ENCODE measurements around the gene HIP1R. TPM values are rescaled to one million over a fixed set of nuclear protein-coding genes. Genes with fewer than 3 reads are reported as not detected.

HIP1R gene
- total and polyA plus RNA-seq, 2 of the 13 experiments (the other 11 are each of a cell fraction or from before 2014, with no cell fraction given) = 18.4 to 25.5 TPM

- no peak for TF ChIP-seq TAF1 (CRISPR knock-in tag; IDR thresholded peaks at IDR 0.05)
- TF ChIP-seq AGO2 (optimal IDR thresholded peaks at IDR 0.05; ENCODE audit: low read depth, low read length) = peak; percentile 57
- TF ChIP-seq ZSCAN5A (CRISPR knock-in tag; IDR thresholded peaks at IDR 0.05; ENCODE audit: borderline replicate concordance) = no peak
- no peak for TF ChIP-seq CEBPZ (IDR thresholded peaks at IDR 0.05; ENCODE audit: low read length)
- TF ChIP-seq ELF1 (CRISPR knock-in tag; IDR thresholded peaks at IDR 0.05) = no peak
- TF ChIP-seq ZNF205 (CRISPR knock-in tag; IDR thresholded peaks at IDR 0.05) = no peak
- no peak for TF ChIP-seq FOXA1 (IDR thresholded peaks at IDR 0.05)
- peak; percentile 66 for TF ChIP-seq FOXA1 (CRISPR knock-in tag; IDR thresholded peaks at IDR 0.05)
- TF ChIP-seq ZNF256 (CRISPR knock-in tag; conservative IDR thresholded peaks at IDR 0.05) = no peak
- TF ChIP-seq PRPF4 (IDR thresholded peaks at IDR 0.05; ENCODE audit: low read depth, low read length, poor library complexity, severe bottlenecking) = no peak
- TF ChIP-seq HHEX (CRISPR knock-in tag; IDR thresholded peaks at IDR 0.05) = no peak
- no peak for TF ChIP-seq ZNF556 (CRISPR knock-in tag; IDR thresholded peaks at IDR 0.05; ENCODE audit: borderline replicate concordance)
- TF ChIP-seq ZNF576 (CRISPR knock-in tag; IDR thresholded peaks at IDR 0.05) = no peak
- TF ChIP-seq NFRKB (IDR thresholded peaks at IDR 0.05) = no peak
- no peak for TF ChIP-seq MATR3 (CRISPR knock-in tag; IDR thresholded peaks at IDR 0.05)
- no peak for TF ChIP-seq ZNF484 (CRISPR knock-in tag; IDR thresholded peaks at IDR 0.05; ENCODE audit: borderline replicate concordance, low read depth)
- no peak for TF ChIP-seq ZNF503 (CRISPR knock-in tag; IDR thresholded peaks at IDR 0.05)
- TF ChIP-seq THYN1 (CRISPR knock-in tag; IDR thresholded peaks at IDR 0.05; ENCODE audit: borderline replicate concordance, low read depth) = no peak
- TF ChIP-seq NR3C1 (CRISPR knock-in tag; IDR thresholded peaks at IDR 0.05) = no peak
- TF ChIP-seq ZBTB49 (CRISPR knock-in tag; IDR thresholded peaks at IDR 0.05; ENCODE audit: borderline replicate concordance) = no peak
- no peak for TF ChIP-seq MTF2 (CRISPR knock-in tag; IDR thresholded peaks at IDR 0.05; ENCODE audit: borderline replicate concordance)
Measured at GRCh38 chr12:122865268-122866231, 30.3 kb downstream of the HIP1R start (continued).

Data from HepG2 (cell line).